Measurements from ENCODE around the gene ZFP64.
"Not testable (repeated sequence)": the region's sequence is repeated elsewhere in the genome, so short reads cannot be mapped to it uniquely, and the experiment has no call there.

ZFP64 gene

DNA sequence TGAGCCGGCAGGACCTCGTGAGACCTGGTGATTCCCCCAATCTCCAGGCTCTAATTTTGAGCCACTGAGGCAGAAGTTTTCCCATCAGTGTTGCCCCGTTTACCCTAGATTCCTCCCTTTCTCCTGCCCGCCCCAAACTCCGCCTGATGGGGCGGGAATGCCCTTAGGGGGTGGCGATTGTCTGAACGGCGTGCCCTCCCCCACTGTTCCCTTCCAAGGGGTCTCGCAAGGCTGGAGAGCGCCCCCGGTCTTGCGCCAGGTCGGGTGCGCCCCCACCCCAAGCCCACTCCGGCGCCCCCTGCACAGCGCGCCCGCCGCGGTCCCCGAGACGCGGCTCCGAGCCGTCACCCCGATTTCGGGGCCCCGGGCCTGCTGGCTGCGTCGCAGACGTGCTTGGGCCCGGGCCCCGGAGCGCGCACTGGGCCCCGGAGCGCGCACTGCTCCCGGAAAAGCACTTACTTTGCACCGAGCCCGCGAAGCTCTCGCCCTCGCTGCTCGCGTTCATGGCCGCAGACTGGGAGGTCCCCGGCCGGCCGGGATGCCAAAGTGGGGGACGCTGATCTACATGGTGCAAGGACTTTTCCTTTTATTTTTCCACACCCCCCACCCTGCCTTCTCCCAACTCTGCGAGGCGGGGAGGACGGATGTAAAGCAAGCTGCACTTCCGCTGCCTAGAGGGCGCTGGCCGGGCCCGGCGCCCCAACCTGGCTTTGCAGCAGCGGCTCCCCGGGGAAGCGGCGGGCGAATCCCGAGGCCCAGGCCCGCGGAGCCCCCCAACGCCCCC is at the start of gene ZFP64:
ZFP64 (minus strand) TSS at position 648 of the 784 bp plus-strand sequence; CDS start at position 505, 143 bp downstream.
- DNase-seq: peak; percentile 78

DNA sequence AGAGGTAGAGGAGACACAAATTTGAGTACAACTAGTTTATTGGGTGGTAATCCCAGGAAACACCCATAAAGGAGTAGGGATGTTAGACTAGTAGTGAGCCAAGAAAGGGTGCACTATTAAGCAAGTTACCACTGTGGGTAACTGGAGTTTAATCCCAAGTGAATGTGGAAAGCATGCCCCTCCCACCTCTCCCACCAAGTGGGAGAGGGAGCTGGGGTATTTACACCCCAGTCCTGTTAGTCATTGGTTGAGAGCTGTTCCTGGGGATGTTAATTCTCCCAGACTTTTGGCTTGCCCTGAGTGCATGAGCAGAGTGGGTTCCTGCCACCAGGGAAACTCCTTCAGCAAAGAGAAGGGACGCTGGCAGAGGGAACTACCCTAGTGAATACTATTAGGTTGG is 49.2 kb upstream of the ZFP64 start:
- DNase-seq: no peak

DNA sequence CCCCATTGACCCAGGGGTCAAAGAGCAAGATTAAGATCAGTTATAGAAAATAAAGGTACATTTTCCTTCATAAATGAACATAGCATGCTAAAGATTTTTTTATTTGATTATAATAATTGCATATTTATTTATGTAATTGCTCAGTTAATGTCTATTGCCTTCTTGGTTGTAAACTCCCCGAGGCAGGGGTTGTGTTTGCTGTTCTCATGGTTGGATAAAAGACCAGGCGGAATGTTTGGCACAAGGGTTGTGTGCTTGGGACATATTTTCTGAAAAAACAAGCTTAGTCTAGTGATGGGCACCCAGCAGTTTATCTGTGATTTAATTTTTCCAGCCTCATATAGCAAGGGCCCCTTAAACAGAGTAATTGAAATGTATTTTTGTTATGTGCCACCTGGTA is 47.5 kb upstream of the ZFP64 start:
- DNase-seq: no peak

DNA sequence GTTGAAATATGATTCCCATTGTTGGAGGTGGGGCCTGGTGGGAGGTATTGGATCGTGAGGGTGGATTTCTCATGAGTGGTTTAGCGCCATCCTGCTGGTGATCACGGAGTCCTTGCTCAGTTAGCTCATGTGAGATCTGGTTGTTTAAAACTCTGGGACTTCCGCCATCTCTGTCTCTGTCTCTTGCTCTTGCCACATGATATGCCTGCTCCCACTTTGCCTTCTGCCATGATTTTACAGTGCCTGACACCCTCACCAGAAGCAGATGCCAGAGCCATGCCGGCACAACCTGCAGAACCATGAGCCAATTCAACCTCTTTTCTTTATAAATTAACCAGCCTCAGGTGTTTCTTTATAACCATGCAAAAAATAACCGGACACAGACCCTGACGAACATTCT is 44.7 kb upstream of the ZFP64 start:
- DNase-seq: no peak

DNA sequence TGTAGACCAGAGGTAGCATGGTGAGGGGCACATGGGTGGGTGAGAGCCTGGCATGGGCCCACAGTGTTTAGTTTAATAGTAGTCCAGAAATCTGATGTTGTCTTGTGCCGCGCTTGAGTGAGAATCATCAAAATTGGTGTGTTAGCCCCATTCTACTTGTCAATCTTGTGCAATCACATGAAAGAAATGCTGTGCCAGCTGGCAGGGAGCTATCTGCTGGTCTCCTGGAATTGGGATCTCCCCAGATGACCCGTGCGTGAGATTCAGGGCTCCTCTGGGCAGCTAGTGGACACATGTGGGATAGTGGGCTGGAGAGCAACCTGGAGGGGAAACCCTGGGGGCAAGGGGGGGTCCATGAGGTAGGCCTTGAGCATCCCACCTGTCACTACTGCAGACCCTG is 43.5 kb upstream of the ZFP64 start:
- no peak for DNase-seq

DNA sequence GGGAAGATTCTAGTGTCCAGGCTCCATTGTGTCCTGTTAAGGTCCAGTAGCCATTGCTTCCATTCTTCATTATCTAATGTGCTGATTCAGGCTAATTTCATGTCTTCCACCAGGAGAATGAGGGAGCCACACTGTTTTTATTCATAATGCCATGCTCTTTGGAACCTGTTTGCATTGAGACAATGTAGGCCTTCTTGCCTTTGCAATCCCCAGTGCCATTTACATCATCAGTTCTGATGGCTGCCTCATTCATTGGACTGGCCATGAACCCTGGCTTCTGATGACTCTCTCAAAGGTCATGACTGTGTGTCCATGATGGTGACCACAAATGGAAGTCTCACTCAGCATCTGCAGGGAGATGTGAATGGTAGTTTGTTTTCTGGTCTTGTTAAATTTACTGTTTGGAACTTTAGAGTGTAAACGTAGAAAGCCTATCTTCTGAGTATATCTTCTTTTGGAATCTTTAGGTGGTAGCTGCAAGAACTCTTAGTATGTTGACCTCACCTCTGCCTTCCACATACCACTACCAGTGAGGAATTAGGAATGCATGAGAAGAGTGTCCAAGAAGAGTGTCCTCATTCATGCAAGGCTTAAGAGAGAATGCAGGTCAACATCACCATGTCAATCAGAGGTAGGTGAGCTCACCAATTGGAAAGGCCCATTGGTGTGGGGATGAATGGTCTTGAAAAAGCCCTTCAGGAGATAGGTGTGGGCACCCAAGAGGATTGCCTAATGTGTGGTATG is 42.9 kb upstream of the ZFP64 start:
- DNase-seq: no peak

DNA sequence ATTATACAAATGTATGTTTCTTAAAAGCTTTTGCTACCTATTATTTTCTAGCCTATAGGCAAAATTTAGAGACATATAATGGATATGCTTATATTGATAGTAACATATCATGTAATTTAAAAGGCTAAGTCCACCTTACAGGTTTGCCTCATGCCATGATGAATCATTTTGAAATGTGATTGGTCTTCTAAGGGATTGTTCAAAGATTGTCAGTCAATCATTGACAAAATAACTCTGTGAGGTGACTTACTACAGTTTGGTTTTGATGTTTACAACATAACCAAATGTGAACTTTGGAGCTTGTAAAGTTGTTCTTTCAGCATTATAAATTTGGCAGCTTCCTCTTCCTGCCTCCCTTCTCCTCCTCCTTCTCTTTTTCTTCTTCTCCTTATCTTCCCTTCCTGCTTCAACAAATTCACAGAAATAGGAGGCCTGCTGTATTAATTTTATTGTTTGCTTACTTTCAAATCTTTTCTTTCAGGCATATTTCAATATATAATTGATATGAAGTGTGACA is 39.7 kb upstream of the ZFP64 start:
- no peak for DNase-seq

DNA sequence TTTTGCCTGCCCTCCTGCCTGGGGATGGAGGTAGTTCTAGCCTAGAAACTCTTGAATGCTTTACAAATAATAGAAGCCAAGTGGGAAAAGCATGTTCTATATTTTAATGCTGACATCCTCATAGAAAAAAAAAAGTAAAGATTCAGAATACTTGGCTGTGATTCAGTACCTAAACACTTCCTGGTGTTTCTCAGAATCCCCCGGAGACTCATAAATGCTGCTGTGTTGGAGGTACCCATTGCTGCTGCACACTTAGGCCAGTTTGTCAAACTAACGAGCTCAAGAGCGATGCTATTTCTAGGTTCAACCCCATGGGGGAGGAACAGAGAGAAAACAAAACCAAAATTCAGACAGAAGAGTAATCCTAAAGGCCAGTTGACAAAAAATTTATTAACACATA is 38.8 kb upstream of the ZFP64 start:
- no peak for DNase-seq

DNA sequence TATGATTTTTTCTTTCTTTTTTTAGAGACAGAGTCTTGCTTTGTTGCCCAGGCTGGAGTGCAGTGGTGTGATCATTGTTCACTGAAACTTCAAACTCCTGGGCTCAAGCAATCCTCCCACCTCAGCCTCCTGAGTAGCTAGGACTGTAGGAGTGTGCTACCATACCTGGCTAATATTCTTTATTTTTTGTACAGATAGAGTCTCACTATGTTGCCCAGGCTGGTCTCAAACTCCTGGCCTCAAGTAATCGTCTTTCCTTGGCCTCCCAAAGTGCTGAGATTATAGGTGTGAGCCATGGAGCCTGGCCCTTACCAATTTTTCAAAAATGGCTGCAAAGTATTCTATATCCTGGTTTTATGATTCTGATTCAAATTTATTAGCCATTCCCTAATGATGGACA is 37.8 kb upstream of the ZFP64 start:
- DNase-seq: not testable (repeated sequence)

DNA sequence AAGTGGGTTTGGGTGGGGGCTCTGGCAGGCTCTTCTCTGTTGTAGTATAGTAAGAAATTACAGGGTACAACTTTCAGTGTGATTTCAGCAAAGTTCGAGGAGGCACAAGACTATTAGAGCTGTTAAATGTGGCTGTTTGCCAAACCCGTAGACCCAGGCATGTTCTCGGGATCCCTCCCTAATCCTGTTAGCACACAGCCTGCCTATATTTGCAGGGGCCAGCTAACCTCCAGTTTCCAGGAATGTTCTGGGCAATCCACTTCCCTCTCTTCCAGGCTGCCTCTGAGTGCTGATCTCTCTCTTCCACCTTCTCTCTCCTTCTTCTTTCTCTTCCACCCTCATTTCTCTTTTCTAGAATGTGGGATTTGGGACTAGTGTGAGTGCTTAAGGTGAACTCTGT is 34.8 kb upstream of the ZFP64 start:
- no peak for DNase-seq

DNA sequence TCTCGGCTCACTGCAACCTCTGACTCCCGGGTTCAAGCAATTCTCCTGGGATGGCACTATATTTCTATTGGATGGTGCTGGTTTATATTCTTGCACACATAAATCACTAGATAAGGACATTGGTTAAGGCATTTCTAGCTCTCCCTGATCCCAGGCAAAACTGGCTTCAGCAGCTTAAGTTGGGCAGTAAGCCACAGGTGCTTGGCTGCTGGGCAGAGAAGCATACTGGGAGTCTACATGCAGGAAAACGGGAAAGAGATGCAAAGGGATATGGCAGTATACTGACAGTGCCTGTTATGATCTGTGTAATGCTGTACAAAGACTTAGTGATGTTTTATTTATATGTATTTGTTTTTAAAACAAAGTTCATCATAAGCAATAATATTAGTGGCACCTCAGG is 33.3 kb upstream of the ZFP64 start:
- DNase-seq: no peak

DNA sequence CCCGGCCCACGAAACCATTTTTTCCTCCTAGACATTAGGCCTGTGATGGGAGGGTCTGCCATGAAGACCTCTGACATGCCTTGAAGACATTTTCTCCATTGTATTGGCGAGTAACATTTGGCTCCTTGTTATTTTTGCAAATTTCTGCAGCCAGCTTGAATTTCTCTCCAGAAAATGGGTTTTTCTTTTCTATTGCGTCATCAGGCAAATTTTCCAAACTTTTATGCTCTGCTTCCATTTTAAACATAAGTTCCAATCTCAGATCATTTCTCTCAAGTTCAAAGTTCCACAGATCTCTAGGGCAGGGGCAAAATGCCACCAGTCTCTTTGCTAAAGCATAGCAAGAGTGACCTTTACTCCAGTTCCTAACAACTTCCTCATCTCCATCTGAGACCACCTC is 29.8 kb upstream of the ZFP64 start:
- DNase-seq: not testable (repeated sequence)

DNA sequence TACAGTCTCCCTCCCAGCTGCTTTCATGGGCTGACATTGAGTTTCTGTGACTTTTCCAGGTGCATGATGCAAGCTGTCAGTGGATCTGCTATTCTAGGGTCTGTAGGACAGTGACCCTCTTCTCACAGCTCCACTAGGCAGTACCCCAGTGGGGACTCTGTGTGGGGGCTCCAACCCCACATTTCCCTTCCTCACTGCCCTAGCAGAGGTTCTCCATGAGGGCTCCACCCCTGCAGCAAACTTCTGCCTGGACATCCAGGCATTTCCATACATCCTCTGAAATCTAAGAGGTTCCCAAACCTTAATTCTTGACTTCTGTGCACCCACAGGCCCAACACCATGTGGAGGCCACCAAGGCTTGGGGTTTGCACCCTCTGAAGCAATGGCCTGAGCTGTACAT is 29.3 kb upstream of the ZFP64 start:
- DNase-seq: not testable (repeated sequence)

DNA sequence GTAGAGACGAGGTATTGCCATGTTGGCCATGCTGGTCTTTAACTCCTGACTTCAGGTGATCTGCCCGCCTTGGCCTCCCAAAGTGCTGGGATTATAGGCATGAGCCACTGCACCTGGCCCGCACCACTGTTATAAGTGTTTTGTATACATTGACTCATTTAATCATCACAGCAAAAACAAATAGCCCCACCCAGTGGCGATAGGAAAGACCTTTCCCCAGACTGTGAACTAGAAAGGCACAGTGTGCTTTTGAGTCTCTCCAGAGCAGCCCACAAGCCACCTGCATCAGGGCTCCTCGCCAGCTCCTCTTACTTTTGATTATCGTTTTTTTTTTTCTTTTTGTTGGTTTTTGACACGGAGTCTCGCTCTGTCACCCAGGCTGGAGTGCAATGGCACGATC is 27.9 kb upstream of the ZFP64 start:
- DNase-seq: no peak

DNA sequence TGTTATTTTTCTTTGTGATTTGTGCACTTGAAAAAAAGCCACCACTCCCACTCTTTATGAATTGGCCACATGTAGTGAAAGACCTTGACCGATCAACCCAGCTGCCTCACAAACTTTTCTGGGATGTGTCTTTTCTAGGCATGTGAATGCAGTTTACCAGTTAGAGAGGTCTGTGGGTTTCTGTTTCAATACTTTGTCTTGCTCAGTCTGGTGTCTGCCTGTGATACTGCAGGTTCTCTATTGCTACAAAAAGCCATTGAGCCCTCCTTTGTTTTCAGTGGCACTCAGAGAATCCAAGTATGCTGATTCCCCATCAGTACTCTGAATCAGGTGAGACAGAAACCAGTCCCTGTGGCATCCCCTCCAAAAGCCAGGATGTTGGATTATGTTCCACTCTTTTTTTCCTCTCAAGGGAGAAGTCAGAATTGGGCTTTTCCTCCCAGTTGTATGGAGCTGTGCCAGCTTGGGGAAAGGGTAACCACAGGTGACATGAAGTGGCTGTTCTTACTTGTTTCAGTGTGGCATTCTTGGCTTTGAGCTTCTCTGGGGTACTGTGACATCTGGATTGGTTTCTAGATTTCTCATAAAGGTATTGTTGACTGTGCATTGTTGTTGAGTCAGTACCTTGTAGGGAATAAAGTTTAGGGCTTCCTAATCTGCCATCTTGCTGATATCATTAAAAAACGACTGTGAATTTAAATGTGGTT is 26.3 kb upstream of the ZFP64 start:
- no peak for DNase-seq

DNA sequence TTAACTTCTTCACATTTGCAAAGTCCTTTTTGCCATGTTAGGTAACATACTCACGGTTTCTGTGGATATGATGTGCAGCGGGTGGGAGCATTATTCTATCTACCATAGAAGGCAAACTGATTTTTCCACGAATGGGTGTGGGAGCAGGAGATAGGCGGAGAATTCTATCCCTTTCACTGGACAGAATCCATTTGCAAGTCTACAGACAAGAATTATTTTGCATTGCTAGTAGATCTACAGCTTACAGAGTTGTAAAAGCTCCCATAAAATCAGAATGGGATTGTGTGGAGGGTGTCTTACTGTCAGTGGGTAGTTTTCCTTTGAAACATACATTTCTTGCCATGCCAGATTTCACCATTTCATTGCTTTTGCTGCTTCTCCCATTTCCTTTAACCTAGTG is 22.4 kb upstream of the ZFP64 start:
- DNase-seq: no peak

DNA sequence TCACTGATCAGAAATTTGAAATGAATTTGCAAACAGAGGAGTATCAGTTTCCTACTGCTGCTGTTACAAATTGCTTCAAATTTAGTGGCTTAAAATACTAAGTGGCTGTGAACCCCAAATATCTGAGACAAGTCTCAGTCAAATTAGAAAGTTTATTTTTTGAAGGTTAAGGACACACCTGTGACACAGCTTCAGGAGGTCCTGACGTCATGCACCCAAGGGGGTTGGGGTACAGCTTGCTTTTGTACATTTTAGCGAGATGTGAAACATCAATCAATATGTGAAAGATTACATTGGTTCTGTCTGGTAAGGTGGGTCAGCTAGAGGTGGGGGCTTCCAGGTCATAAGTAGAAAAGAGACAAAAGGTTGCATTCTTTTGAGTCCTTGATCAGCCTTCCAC is 21.4 kb upstream of the ZFP64 start:
- DNase-seq: no peak

DNA sequence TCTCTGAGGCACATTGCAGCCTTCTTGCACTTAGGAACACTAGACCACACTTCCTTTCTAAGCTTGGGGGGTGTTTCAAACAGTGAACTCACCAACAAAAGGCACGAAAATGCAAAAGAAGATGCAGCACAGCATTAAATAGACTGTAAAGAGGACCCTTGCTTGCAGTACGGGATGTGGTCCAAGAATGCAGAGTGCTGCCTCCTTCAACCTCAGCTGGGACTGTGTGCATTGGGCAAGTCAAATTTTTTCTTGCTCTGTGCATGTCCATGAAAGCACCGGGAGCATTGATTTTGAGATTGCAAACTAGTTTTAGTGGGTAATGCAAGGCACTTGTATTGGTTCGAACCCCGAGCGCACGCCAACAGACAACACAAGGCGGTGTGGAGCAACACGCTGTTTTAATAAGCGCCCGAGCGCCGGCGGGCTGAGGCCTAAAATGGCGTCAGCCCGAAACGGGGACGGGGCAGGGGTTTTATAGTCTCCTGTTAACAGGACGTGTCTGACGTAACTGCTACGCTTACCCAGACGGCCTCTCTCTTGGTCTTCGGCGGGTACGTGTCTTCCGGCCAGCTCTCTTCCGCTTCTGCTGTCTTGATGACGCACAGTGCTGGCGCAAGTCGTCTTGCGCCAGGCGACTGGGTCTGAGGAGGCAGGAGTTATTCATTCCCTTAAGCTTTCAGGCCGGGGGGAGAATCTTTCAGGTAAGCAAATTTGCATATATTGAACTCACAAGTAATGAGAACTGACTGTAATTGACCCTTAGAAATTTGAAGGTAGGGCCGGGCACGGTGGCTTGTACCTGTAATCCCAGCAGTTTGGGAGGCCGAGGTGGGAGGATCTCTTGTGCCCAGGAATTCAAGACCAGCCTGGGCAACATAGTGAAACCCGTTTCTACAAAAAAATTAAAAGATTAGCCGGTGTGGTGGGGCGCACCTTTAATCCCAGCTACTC is 18.7 kb upstream of the ZFP64 start:
- no peak for DNase-seq

DNA sequence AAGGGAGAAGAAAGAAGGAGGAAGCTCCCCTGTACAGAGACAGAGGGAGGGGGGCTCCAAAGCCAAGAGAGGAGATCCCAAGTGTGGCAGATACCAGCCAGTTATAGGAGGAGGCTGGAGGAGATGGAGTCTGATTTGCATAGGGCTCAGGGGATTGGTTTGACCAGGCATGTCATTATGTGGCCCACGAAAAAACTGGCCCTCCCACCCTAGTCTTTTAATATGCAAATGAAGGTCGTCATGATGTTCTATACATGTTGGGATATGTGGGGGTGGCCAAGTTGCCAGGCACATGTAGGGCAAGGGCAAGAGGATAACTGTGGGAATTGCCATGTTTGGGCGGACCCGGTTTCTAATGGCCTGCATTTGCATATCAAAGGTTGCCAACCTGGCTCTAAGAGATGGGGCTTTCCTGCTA is 17.6 kb upstream of the ZFP64 start:
- DNase-seq: no peak

DNA sequence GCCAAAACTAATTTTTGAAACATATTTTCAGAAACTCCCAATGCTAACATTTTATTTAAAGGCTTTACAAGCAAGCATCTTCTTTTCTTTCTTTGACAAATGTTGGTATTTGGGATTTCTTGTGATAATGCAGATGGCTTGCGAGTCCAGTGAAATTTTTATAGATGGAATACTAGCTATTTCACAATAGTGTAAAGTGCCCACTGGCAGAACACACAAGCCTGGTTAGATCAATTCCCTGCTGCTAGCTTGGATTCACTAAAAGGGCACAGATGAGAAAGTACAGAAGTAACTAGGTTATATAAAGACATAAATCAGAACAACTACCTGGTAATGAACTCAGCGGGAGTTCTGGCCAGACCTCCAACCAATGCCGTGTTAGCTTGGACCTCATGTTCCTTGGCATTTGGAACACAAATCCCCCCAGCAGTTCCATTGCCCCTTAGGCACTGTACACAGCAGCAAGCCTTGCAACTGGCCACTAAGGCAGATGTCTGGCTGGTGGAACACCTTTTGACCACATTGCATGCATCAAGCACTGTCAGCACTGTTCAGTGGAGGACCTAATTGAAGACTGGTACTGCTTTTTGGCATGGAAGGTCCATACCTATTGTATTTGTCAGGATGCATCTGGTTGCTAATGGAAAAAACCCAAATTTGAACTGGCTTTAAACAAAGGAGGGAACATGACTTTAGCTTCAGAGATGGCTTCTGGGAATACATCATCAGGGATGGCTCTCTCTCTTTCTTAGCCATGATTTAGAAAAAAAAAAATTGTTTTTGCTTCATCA is 15.6 kb upstream of the ZFP64 start:
- DNase-seq: no peak

DNA sequence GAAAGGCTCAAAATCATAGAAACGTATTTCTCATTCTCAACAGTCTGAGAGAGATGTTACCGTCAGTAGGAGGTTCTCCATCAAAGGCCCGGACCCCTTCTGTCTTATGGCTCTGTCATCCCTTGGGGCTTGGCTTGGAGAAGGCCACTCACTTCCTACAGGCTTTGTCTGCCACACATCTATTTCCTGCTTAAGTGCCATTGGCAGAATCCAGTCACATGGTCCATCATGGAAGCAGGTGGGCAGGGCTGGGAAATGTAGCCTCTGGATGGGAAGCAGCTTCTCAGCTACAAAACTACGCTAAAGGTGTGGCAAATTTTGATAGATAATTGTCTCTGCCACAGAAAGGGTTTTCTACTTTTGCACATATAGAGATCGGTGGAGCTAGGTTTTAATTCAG is 12.6 kb upstream of the ZFP64 start:
- no peak for DNase-seq

DNA sequence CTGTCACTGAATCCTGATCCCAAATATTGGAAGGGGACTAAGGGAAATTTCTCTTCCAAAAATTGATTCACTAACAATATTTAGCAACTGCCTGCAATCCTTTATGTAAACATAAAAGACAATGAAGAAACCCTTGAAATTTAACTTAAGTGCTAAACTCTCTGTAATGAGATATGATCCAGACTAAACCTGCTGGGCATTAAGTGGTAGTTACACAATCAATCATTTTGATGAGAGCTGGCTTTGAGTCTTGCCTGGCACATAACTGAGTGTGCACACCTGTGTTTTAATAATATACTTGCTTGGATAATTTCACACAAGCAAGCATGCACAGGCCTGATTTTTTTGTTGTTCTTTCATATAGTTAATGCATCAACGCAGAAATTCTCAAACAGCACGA is 9.8 kb upstream of the ZFP64 start:
- no peak for DNase-seq
